ENCODE data around the gene RASA3. TPM values are rescaled to one million over a fixed set of nuclear protein-coding genes. Genes with fewer than 3 reads are reported as not detected.
"Not testable (repeated sequence)": the region's sequence is repeated elsewhere in the genome, so short reads cannot be mapped to it uniquely, and the experiment has no call there.

The RASA3 gene
- total and polyA plus RNA-seq, 12 donors = 6.8 to 16.9 (median 10.3) TPM

DNA sequence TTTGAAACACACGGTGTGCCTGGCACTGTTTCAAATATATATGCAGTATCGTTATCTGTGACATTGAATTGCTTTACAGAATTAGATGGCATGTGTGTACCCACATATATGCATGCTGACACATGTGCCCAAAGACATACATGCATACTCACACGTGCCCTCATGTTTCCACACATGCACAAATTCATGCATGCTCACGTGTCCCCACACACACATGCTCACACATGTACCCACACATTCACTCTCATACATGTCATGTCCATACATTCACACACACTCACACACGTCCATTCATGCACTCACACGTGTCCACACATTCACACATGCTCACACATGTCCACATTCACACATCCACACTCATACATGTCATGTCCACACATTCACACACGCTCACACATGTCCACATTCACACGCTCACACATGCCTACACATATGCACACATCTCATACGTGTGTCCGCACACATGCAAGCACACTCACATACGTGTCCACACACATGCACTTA, 140.7 kb downstream of the RASA3 start:
- H3K36me3 ChIP-seq = peaks cover 0 to 65% (median 10%) of the 10 kb centered on the region in 9 donors
- H3K27ac ChIP-seq = peak overlapping the region in 1 of 10 donors; percentile 13
- H3K4me1 ChIP-seq = peaks cover 0 to 18% (median 11%) of the 10 kb centered on the region in 9 donors
- ATAC-seq (no peak), DNase-seq (no peak)
- no peaks in the 10 kb centered on the region for H3K9me3 ChIP-seq
- H3K4me3 ChIP-seq = peak overlapping the region in 2 of 10 donors; percentile 13 to 28
- intact Hi-C loops (cut with DNase I) = loop anchor here in 2 of 10 donors (10.0 kb wide), 2 partner anchors 73 to 143 kb away; partner anchors contain the start of gene RASA3 (in 1 of the 2)
- TF ChIP-seq, protein P1, sequence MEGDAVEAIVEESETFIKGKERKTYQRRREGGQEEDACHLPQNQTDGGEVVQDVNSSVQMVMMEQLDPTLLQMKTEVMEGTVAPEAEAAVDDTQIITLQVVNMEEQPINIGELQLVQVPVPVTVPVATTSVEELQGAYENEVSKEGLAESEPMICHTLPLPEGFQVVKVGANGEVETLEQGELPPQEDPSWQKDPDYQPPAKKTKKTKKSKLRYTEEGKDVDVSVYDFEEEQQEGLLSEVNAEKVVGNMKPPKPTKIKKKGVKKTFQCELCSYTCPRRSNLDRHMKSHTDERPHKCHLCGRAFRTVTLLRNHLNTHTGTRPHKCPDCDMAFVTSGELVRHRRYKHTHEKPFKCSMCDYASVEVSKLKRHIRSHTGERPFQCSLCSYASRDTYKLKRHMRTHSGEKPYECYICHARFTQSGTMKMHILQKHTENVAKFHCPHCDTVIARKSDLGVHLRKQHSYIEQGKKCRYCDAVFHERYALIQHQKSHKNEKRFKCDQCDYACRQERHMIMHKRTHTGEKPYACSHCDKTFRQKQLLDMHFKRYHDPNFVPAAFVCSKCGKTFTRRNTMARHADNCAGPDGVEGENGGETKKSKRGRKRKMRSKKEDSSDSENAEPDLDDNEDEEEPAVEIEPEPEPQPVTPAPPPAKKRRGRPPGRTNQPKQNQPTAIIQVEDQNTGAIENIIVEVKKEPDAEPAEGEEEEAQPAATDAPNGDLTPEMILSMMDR (IDR thresholded peaks at IDR 0.05) = no peak
- no peaks in the 10 kb centered on the region for H3K27me3 ChIP-seq
- 80 to 88% methylated on average over 11 of the region's 11 CpGs for WGBS, 2 donors

DNA sequence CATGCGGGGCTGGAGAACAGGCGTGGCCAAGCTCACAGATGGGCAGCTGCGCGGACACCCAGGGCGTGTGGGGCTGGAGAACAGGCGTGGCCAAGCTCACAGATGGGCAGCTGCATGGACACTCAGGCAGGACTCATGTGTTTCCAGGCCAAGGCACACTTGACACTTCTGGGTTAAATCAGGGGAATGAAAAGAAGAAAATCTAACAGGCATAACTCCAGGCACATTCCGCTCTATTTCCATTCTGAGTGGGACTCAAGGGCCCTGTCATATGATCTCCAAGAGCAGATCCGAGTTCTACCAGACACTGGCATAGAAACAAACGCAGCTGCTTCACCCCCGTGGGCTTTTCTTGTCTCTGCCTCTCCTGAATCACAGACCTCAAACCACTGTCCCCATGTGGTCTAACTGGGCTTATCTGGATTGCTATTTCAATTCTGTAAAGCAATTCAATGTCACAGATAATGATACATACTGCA, 141.2 kb downstream of the RASA3 start:
- intact Hi-C loops (cut with DNase I) = loop anchor here in 2 of 10 donors (10.0 kb wide), 2 partner anchors 74 to 144 kb away; partner anchors contain the start of gene RASA3 (in 1 of the 2)
- Histone ChIP-seq H3K36me3 (peaks cover 0 to 60% (median 7%) of the 10 kb centered on the region in 9 donors), H3K27me3 (no peaks in the 10 kb centered on the region), H3K4me1 (peaks cover 0 to 18% (median 11%) of the 10 kb centered on the region in 9 donors), H3K4me3 (no peak overlapping the region), H3K9me3 (no peaks in the 10 kb centered on the region), H3K27ac (no peak overlapping the region)
- TF ChIP-seq, protein P1 (IDR thresholded peaks at IDR 0.05) = no peak
- 36 to 54% methylated on average over 8 to 10 of the region's 10 CpGs for WGBS, 2 donors
- DNase-seq (peak in 1 of 2 donors; percentile 8), ATAC-seq (peak in 6 of 8 donors; percentile 42 to 73 (median 46))

- WGBS, 2 donors = 95 to 97% methylated on average over 9 of the region's 9 CpGs
- TF ChIP-seq, protein P1 (IDR thresholded peaks at IDR 0.05) = no peak
- no peak overlapping the region for H3K27ac ChIP-seq
- peak in 1 of 8 donors; percentile 35 for ATAC-seq
- peaks cover 0 to 18% (median 11%) of the 10 kb centered on the region in 9 donors for H3K4me1 ChIP-seq
- peaks cover 0 to 56% (median 4%) of the 10 kb centered on the region in 9 donors for H3K36me3 ChIP-seq
- peak in 1 of 2 donors; percentile 1 for DNase-seq
- H3K27me3 ChIP-seq = no peaks in the 10 kb centered on the region
- no peak overlapping the region for H3K4me3 ChIP-seq
- intact Hi-C loops (cut with DNase I) = loop anchor here in 2 of 10 donors (10.0 kb wide), 2 partner anchors 74 to 144 kb away; partner anchors contain the start of gene RASA3 (in 1 of the 2)
- no peaks in the 10 kb centered on the region for H3K9me3 ChIP-seq
Observed at GRCh38 chr13:113990321-113990837, 142.0 kb downstream of the RASA3 start.

- Histone ChIP-seq H3K4me1 (peaks cover 0 to 14% (median 11%) of the 10 kb centered on the region in 9 donors), H3K4me3 (no peak overlapping the region), H3K27ac (no peak overlapping the region), H3K9me3 (no peaks in the 10 kb centered on the region), H3K27me3 (no peaks in the 10 kb centered on the region), H3K36me3 (peaks cover 0 to 50% (median 4%) of the 10 kb centered on the region in 9 donors)
- DNase-seq (no peak), ATAC-seq (no peak)
- TF ChIP-seq, protein P1 (IDR thresholded peaks at IDR 0.05) = no peak
- WGBS, 2 donors = 91 to 96% methylated on average over 8 of the region's 8 CpGs
- intact Hi-C loops (cut with DNase I) = loop anchor here in 2 of 10 donors (10.0 kb wide), 2 partner anchors 75 to 145 kb away; partner anchors contain the start of gene RASA3 (in 1 of the 2)
Observed at GRCh38 chr13:113989585-113990300, 142.7 kb downstream of the RASA3 start.

- ATAC-seq; H3K27ac ChIP-seq; intact Hi-C loops (cut with DNase I); DNase-seq; H3K9me3 ChIP-seq; H3K4me3 ChIP-seq; H3K27me3 ChIP-seq: not testable (repeated sequence)
- peaks cover 0 to 42% (median 4%) of the 10 kb centered on the region in 9 donors for H3K36me3 ChIP-seq
- 99 to 100% methylated on average over 6 of the region's 6 CpGs for WGBS, 2 donors
- H3K4me1 ChIP-seq = peaks cover 0 to 14% (median 11%) of the 10 kb centered on the region in 9 donors
Observed at GRCh38 chr13:113988859-113989258, 143.6 kb downstream of the RASA3 start.

All from heart right ventricle (tissue), 16 donors.